Upper lobe of right lung (tissue), 1 donor: ENCODE data around the gene KCNJ6. TPM values are rescaled to one million over a fixed set of nuclear protein-coding genes. Genes with fewer than 3 reads are reported as not detected.
"Not testable (repeated sequence)": the region's sequence is repeated elsewhere in the genome, so short reads cannot be mapped to it uniquely, and the experiment has no call there.

Experiments
- ATAC-seq: fragments of 200-7000 bp; cut with Tn5 transposase; one replicate; pipeline ENCODE4 v1.9.1; 2020; ENCODE audit warnings: mild to moderate bottlenecking, moderate library complexity
- DNase-seq: peaks from one replicate; pipeline ENCODE4 v3.0.0-alpha.2; 2020
- H3K27ac ChIP-seq: fragments of 200-600 bp; one replicate; pipeline ENCODE4 v1.8.0; 2022
- H3K27me3 ChIP-seq: fragments of 200-600 bp; one replicate; pipeline ENCODE4 v1.8.0; 2022; ENCODE audit warnings: mild to moderate bottlenecking
- H3K36me3 ChIP-seq: fragments of 200-600 bp; one replicate; pipeline ENCODE4 v1.8.0; 2022
- H3K4me1 ChIP-seq: fragments of 200-600 bp; one replicate; pipeline ENCODE4 v1.8.0; 2022
- H3K4me3 ChIP-seq: fragments of 200-600 bp; one replicate; pipeline ENCODE4 v1.8.0; 2022; ENCODE audit warnings: mild to moderate bottlenecking
- H3K9me3 ChIP-seq: fragments of 200-600 bp; one replicate; pipeline ENCODE4 v1.8.0; 2022
- CTCF ChIP-seq: fragments of 200-600 bp; IDR thresholded peaks from one replicate; pipeline ENCODE4 v1.8.0; 2022; ENCODE audit warnings: antibody characterized with exemption
- intact Hi-C: fragments of 100-400 bp; cut with DNase I; formaldehyde crosslinking; loops from one replicate; pipeline ENCODE4 v1.11.0; 2022
- total RNA-seq: library from RNA; stranded (reverse); fragmentation: NEBNext Ultra II Directional; extraction: Animal tissue kit (Norgen Biotek cat#: 25700); gene quantifications from one replicate; pipeline ENCODE4 v1.2.1, GENCODE V29; 2021
- donor health status: DM: no; HTN: yes; CAD: no; lungs with severe emphysema.

KCNJ6 gene
- total RNA-seq, 1 donor from 2014 or later: 0.06 TPM

- no peak overlapping the region for H3K27ac ChIP-seq
- H3K36me3 ChIP-seq: no peaks in the 10 kb centered on the region
- no peaks in the 10 kb centered on the region for H3K27me3 ChIP-seq
- no peak for ATAC-seq
- H3K4me3 ChIP-seq: no peak overlapping the region
- no peak for TF ChIP-seq CTCF
- no peaks in the 10 kb centered on the region for H3K9me3 ChIP-seq
- H3K4me1 ChIP-seq: no peaks in the 10 kb centered on the region
- no peak for DNase-seq
- intact Hi-C loops: no loop called here
These were observed 198.7 kb downstream of the KCNJ6 start for GRCh38 chr21:37717534-37717933.

GRCh38 chr21:37712569-37712934, 203.7 kb downstream of the KCNJ6 start:
- H3K4me1 ChIP-seq, H3K27me3 ChIP-seq, H3K36me3 ChIP-seq, H3K9me3 ChIP-seq, H3K27ac ChIP-seq, DNase-seq, H3K4me3 ChIP-seq, intact Hi-C loops, ATAC-seq: not testable (repeated sequence)

- ATAC-seq (peak; percentile 91), DNase-seq (peak; percentile 75)
- H3K27ac ChIP-seq: no peak overlapping the region
- H3K9me3 ChIP-seq: no peaks in the 10 kb centered on the region
- no peaks in the 10 kb centered on the region for H3K27me3 ChIP-seq
- H3K36me3 ChIP-seq: no peaks in the 10 kb centered on the region
- H3K4me1 ChIP-seq: no peaks in the 10 kb centered on the region
- TF ChIP-seq CTCF: peak; percentile 79
- H3K4me3 ChIP-seq: no peak overlapping the region
- intact Hi-C loops: no loop called here
These were observed 204.3 kb downstream of the KCNJ6 start for GRCh38 chr21:37711836-37712568.

- intact Hi-C loops: no loop called here
- Histone ChIP-seq H3K27ac (no peak overlapping the region), H3K27me3 (no peaks in the 10 kb centered on the region), H3K36me3 (no peaks in the 10 kb centered on the region), H3K4me3 (no peak overlapping the region), H3K9me3 (no peaks in the 10 kb centered on the region), H3K4me1 (no peaks in the 10 kb centered on the region)
- TF ChIP-seq CTCF: no peak
- no peak for ATAC-seq
- no peak for DNase-seq
These were observed 204.9 kb downstream of the KCNJ6 start for GRCh38 chr21:37711286-37711829.

- H3K27ac ChIP-seq: no peak overlapping the region
- no peak for TF ChIP-seq CTCF
- DNase-seq (no peak), ATAC-seq (no peak)
- no peaks in the 10 kb centered on the region for H3K36me3 ChIP-seq
- no peaks in the 10 kb centered on the region for H3K4me1 ChIP-seq
- H3K9me3 ChIP-seq: no peaks in the 10 kb centered on the region
- intact Hi-C loops: no loop called here
- H3K27me3 ChIP-seq: no peaks in the 10 kb centered on the region
- no peak overlapping the region for H3K4me3 ChIP-seq
These were observed 205.5 kb downstream of the KCNJ6 start for GRCh38 chr21:37710546-37711285.

- no peak for ATAC-seq
- no peak for DNase-seq
- no peaks in the 10 kb centered on the region for H3K4me1 ChIP-seq
- intact Hi-C loops: no loop called here
- TF ChIP-seq CTCF: no peak
- no peaks in the 10 kb centered on the region for H3K9me3 ChIP-seq
- no peak overlapping the region for H3K27ac ChIP-seq
- H3K36me3 ChIP-seq: no peaks in the 10 kb centered on the region
- H3K4me3 ChIP-seq: no peak overlapping the region
- H3K27me3 ChIP-seq: no peaks in the 10 kb centered on the region
These were observed 211.5 kb downstream of the KCNJ6 start for GRCh38 chr21:37704751-37705150.
